Lung (tissue), 12 donors: ENCODE data around the gene ARPIN. TPM values are rescaled to one million over a fixed set of nuclear protein-coding genes. Genes with fewer than 3 reads are reported as not detected.

Experiments used
- ATAC-seq: fragments of 200-7000 bp; cut with Tn5 transposase; one replicate; pipeline ENCODE4 v1.9.1; 2020; ENCODE audit warnings: moderate number of reproducible peaks; ENCODE audit not compliant: insufficient read depth, low FRiP score
- DNase-seq, 3 donors: peaks; one replicate each; pipeline ENCODE4 v3.0.0-alpha.2; 2013 to 2017
- H3K27ac ChIP-seq, 2 donors: one replicate each; pipeline ENCODE4 v1.5.1; 2013; ENCODE audit warnings: mild to moderate bottlenecking in 2 of 2, moderate library complexity in 2 of 2, control low read depth in 1 of 2, inconsistent platforms in 1 of 2, low read depth in 1 of 2, low read length in 1 of 2
- H3K27me3 ChIP-seq, 3 donors: one replicate each; pipeline ENCODE4 v1.5.1; 2013; ENCODE audit warnings: low read length in 2 of 3; ENCODE audit not compliant: control insufficient read depth in 3 of 3, insufficient read depth in 3 of 3
- H3K36me3 ChIP-seq, 4 donors: one replicate each; pipeline ENCODE4 v1.5.1; 2013; ENCODE audit warnings: low read length in 4 of 4, mild to moderate bottlenecking in 1 of 4, moderate library complexity in 1 of 4; ENCODE audit not compliant: control insufficient read depth in 4 of 4, insufficient read depth in 4 of 4
- H3K4me1 ChIP-seq, 5 donors: one replicate each; pipeline ENCODE4 v1.5.1; 2013; ENCODE audit warnings: low read length in 5 of 5, mild to moderate bottlenecking in 2 of 5, moderate library complexity in 1 of 5; ENCODE audit not compliant: control insufficient read depth in 5 of 5, insufficient read depth in 5 of 5
- H3K4me3 ChIP-seq: one replicate; pipeline ENCODE4 v1.5.1; 2013; ENCODE audit warnings: mild to moderate bottlenecking, control low read depth, moderate library complexity
- H3K9ac ChIP-seq, 2 donors: one replicate each; pipeline ENCODE4 v1.5.1; 2013; ENCODE audit warnings: low read length in 2 of 2, control low read depth in 1 of 2; ENCODE audit not compliant: insufficient read depth in 1 of 2
- H3K9me3 ChIP-seq, 4 donors: one replicate each; pipeline ENCODE4 v1.5.1; 2013; ENCODE audit warnings: low read length in 3 of 4, mild to moderate bottlenecking in 1 of 4, moderate library complexity in 1 of 4; ENCODE audit not compliant: control insufficient read depth in 4 of 4, insufficient read depth in 3 of 4
- CTCF ChIP-seq: IDR thresholded peaks from 2 replicates; pipeline ENCODE4 v1.5.1; 2012; ENCODE audit warnings: mild to moderate bottlenecking; ENCODE audit errors: control extremely low read depth, extremely low read depth
- WGBS, 2 donors: extraction: QIAGEN DNeasy Blood & Tissue Kit; methylation state at CpG; one replicate each; pipeline ENCODE4 v1.1.7; 2013; 5-methylcytosine and 5-hydroxymethylcytosine counted together
- polyA plus RNA-seq, 2 donors: library from polyadenylated mRNA; stranded (reverse); fragments of 200-250 nt; gene quantifications; one replicate each; pipeline ENCODE4 v1.2.1, GENCODE V29; 2013
- total RNA-seq, 2 donors: library from RNA; depleted of rRNA in 1 of 2; stranded (reverse); fragments of >200 nt in 1 of 2; gene quantifications; one replicate each; pipeline ENCODE4 v1.2.1, GENCODE V29; 2014 to 2021
- donor health status: control.
- donor health status: control.
- donor health status: Bipolar disorder and iron deficiency.
- donor health status: healthy.
- donor health status: DM: yes; HTN: yes; CAD: no.

ARPIN gene
- total and polyA plus RNA-seq, 4 donors = 9.0 to 28.5 (median 18.7) TPM

DNA sequence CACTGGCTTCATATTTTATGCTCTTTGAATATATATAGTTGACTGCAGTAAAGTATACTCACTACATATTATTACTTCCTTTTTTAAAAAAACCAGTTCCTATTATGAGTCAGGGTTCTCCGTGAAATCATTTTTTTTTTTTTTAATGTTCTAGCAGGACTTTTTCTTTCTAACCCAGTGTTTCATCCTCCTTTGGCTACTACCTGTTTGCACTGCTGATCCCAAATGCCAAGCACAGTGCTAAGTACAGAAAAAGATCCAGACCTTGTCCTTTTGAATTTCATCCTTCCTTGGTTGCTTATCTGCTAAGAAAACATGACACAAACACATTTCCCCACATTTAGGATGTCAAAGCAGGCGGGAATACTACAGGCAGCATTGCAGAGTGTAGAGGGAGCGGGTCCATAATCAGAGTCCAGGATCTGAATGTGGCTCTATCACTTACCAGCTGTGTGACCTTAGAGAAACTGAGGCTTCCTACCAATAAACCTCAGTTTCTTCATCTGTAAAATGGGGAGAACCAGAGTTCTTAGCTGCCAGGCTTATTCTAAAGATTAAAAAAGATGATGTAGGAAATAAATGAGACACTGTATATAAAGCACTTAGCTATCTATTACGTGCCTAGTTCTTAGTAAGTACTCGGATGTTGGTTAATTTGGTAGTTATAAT is 60.9 kb downstream of the ARPIN start:
- Histone ChIP-seq H3K9me3 (no peaks in the 10 kb centered on the region), H3K9ac (no peak overlapping the region), H3K4me3 (no peak overlapping the region), H3K36me3 (peaks cover 3 to 9% (median 6%) of the 10 kb centered on the region in 4 donors), H3K27ac (no peak overlapping the region), H3K27me3 (no peaks in the 10 kb centered on the region), H3K4me1 (no peaks in the 10 kb centered on the region)
- 82 to 84% methylated on average over 5 of the region's 5 CpGs for WGBS, 2 donors
- TF ChIP-seq CTCF = no peak
- DNase-seq (no peak), ATAC-seq (no peak)

GRCh38 chr15:89848970-89849292 is 63.8 kb downstream of the ARPIN start:
- ATAC-seq (no peak), DNase-seq (no peak)
- Histone ChIP-seq H3K9ac (no peak overlapping the region), H3K27me3 (no peaks in the 10 kb centered on the region), H3K36me3 (peaks cover 3 to 11% (median 8%) of the 10 kb centered on the region in 4 donors), H3K4me3 (no peak overlapping the region), H3K4me1 (no peaks in the 10 kb centered on the region), H3K27ac (no peak overlapping the region), H3K9me3 (no peaks in the 10 kb centered on the region)
- TF ChIP-seq CTCF = no peak
- 83 to 88% methylated on average over 2 of the region's 2 CpGs for WGBS, 2 donors

DNA sequence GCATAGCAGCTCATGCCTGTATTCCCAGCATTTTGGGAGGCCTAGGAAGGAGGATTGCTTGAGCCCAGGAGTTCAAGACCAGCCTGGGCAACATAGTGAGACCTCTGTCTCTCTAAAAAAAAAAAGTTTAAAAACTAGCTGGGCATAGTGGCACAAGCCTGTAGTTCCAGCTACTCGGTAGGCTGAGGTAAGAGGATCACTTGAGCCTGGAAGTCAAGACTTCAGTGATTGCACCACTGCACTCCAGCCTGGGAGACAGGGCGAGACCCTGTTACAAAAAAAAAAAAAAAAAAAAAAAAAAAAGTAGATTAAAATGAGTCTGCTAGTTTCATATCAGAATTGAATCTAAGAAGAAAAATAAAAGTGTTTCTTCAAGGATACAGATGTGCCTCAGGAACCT is 65.7 kb downstream of the ARPIN start:
- no peaks in the 10 kb centered on the region for H3K27me3 ChIP-seq

More for the DNA sequence above, 65.7 kb downstream of the ARPIN start:
- DNase-seq (no peak), ATAC-seq (no peak)
- H3K9me3 ChIP-seq = no peaks in the 10 kb centered on the region
- H3K4me3 ChIP-seq = no peak overlapping the region
- no peak for TF ChIP-seq CTCF
- H3K36me3 ChIP-seq = peaks cover 3 to 11% (median 7%) of the 10 kb centered on the region in 4 donors
- no peaks in the 10 kb centered on the region for H3K4me1 ChIP-seq
- no peak overlapping the region for H3K27ac ChIP-seq
- WGBS, 2 donors = 49 to 58% methylated on average over 2 of the region's 2 CpGs
- no peak overlapping the region for H3K9ac ChIP-seq
